K562 (cell line): ENCODE measurements around the gene TTC31. TPM values are rescaled to one million over a fixed set of nuclear protein-coding genes. Genes with fewer than 3 reads are reported as not detected.
A peak's percentile ranks its signal among the peaks of the same experiment; 100 is the strongest.

Source experiments
- ATAC-seq: fragments of 200-7000 bp; cut with Tn5 transposase; 3 replicates; pipeline ENCODE4 v1.9.1; 2020; ENCODE audit warnings: moderate library complexity
- BruUV-seq: library from RNA; stranded (reverse); fragments of 400-500 nt; replicated peaks from 2 replicates; lab custom pipeline; 2021; lab: Mats Ljungman, UMichigan
- CTCF ChIA-PET: fragments of 300-600 bp; formaldehyde crosslinking; extraction: SDS; loops from one replicate; lab custom pipeline; 2021; ENCODE audit warnings: low intra/inter-chr PET ratio; lab: Yijun Ruan, JAX
- POLR2A ChIA-PET: fragments of 300-600, 350-650 bp; sonication (Branson Sonifier 250); formaldehyde crosslinking; extraction: SDS; loops from one replicate; lab custom pipeline; 2021; ENCODE audit warnings: antibody characterized with exemption, inconsistent platforms; lab: Yijun Ruan, JAX
- DNase-seq, 4 experiments: peaks; one replicate each; pipeline versions ENCODE4 v3.0.0 to v3.0.0-alpha.2; 2011 to 2018; ENCODE audit warnings: low spot score in 3 of 4, mixed read lengths in 3 of 4; ENCODE audit errors: extremely low read depth in 1 of 4
- FAIRE-seq: peaks from 2 replicates; lab custom pipeline; 2011; peaks lifted over from hg19 to GRCh38; lab: Jason Lieb, UNC
- H2AFZ ChIP-seq: 2 replicates; pipeline ENCODE4 v1.6.0; 2011; ENCODE audit warnings: low read depth, low read length, control low read depth, inconsistent platforms
- H3K27ac ChIP-seq: fragments of 200-600 bp; 3 replicates; pipeline ENCODE4 v1.8.0; 2011; ENCODE audit warnings: low read depth, mild to moderate bottlenecking, control low read depth, inconsistent platforms, low read length, moderate library complexity, mixed read lengths; ENCODE audit errors: extremely low read depth
- H3K27me3 ChIP-seq, 2 experiments: fragments of 300-600 bp in 1 of 2; 2 replicates in 1 of 2; 3 replicates in 1 of 2; pipeline versions ENCODE4 v1.6.0 to v1.8.0; 2011; ENCODE audit warnings: inconsistent platforms in 2 of 2, low read length in 2 of 2, mild to moderate bottlenecking in 1 of 2, mixed read lengths in 1 of 2, moderate library complexity in 1 of 2; ENCODE audit not compliant: control insufficient read depth in 2 of 2, insufficient read depth in 2 of 2
- H3K36me3 ChIP-seq: fragments of 300-600 bp; 3 replicates; pipeline ENCODE4 v1.8.0; 2011; ENCODE audit warnings: mild to moderate bottlenecking, low read length, inconsistent platforms; ENCODE audit not compliant: control insufficient read depth, insufficient read depth
- H3K4me1 ChIP-seq, 2 experiments: fragments of 200-600 bp in 1 of 2; replicated peaks in 1 of 2; 2 replicates in 1 of 2; 3 replicates in 1 of 2; pipeline versions ENCODE4 v1.5.1 to v1.8.0; 2011; ENCODE audit warnings: inconsistent platforms in 2 of 2, low read length in 2 of 2, mild to moderate bottlenecking in 1 of 2, mixed read lengths in 1 of 2, moderate library complexity in 1 of 2; ENCODE audit not compliant: control insufficient read depth in 2 of 2, insufficient read depth in 2 of 2
- H3K4me2 ChIP-seq: 2 replicates; pipeline ENCODE4 v1.6.1; 2011; ENCODE audit warnings: low read length, control low read depth, inconsistent platforms, mixed read lengths; ENCODE audit not compliant: insufficient read depth
- H3K4me3 ChIP-seq: fragments of 200-600 bp; sonication (generic), shearing (Covaris generic); 2 replicates; pipeline ENCODE4 v1.5.1; 2016; ENCODE audit warnings: control low read depth, inconsistent platforms
- H3K79me2 ChIP-seq: fragments of 200-600 bp; 3 replicates; pipeline ENCODE4 v1.8.0; 2011; ENCODE audit warnings: low read length, inconsistent platforms; ENCODE audit not compliant: control insufficient read depth, insufficient read depth
- H3K9ac ChIP-seq, 2 experiments: 2 replicates each; pipeline versions ENCODE4 v1.6.0 to v1.6.1; 2011; ENCODE audit warnings: low read depth in 2 of 2, low read length in 2 of 2, control low read depth in 1 of 2, inconsistent platforms in 1 of 2, mild to moderate bottlenecking in 1 of 2, mixed read lengths in 1 of 2; ENCODE audit not compliant: insufficient read depth in 1 of 2
- H3K9me1 ChIP-seq: one replicate; pipeline ENCODE4 v1.6.0; 2011; ENCODE audit warnings: inconsistent platforms, mild to moderate bottlenecking, low read length, moderate library complexity; ENCODE audit not compliant: control insufficient read depth, insufficient read depth
- H3K9me3 ChIP-seq: replicated peaks from 2 replicates; pipeline ENCODE4 v1.5.1; 2011; ENCODE audit warnings: low read depth, low read length, inconsistent platforms; ENCODE audit not compliant: control insufficient read depth, insufficient read depth
- H4K20me1 ChIP-seq: replicated peaks from 2 replicates; pipeline ENCODE4 v1.6.1; 2011; ENCODE audit warnings: low read length, inconsistent platforms, mixed read lengths; ENCODE audit not compliant: control insufficient read depth, insufficient read depth
- FOXP4 ChIP-seq: sonication (generic); formaldehyde crosslinking; IDR thresholded peaks from 2 replicates; pipeline ENCODE4 v1.8.0; 2022; ENCODE audit warnings: mild to moderate bottlenecking, missing genetic modification reagents, borderline replicate concordance
- MIER1 ChIP-seq: fragments of 450-650 bp; IDR thresholded peaks from 2 replicates; pipeline ENCODE4 v1.6.1; 2016; ENCODE audit warnings: antibody characterized with exemption, mild to moderate bottlenecking, low read depth
- REST ChIP-seq, 2 experiments: fragments of 450-650 bp; formaldehyde crosslinking in 1 of 2; IDR thresholded peaks; 2 replicates each; pipeline versions ENCODE4 v1.4.0 to v1.6.1; 2014 to 2020; ENCODE audit warnings: mild to moderate bottlenecking in 2 of 2, borderline replicate concordance in 1 of 2, low read depth in 1 of 2
- SMARCE1 ChIP-seq: fragments of 450-650 bp; IDR thresholded peaks from 2 replicates; pipeline ENCODE4 v1.7.1; 2016; ENCODE audit warnings: mild to moderate bottlenecking
- SMC3 ChIP-seq: conservative IDR thresholded peaks from 2 replicates; pipeline ENCODE4 v1.6.1; 2011; ENCODE audit warnings: low read depth, low read length, improper control_type of control experiment; ENCODE audit not compliant: insufficient read depth
- SP1 ChIP-seq: sonication (generic); formaldehyde crosslinking; IDR thresholded peaks from 2 replicates; pipeline ENCODE4 v1.8.1; 2022; ENCODE audit warnings: mild to moderate bottlenecking, missing genetic modification reagents
- XRCC3 ChIP-seq: fragments of 450-650 bp; IDR thresholded peaks from 2 replicates; pipeline ENCODE4 v1.6.1; 2017; ENCODE audit warnings: mild to moderate bottlenecking, moderate library complexity
- ZNF212 ChIP-seq: fragments of 450-650 bp; formaldehyde crosslinking; IDR thresholded peaks from 2 replicates; pipeline ENCODE4 v1.4.0; 2020; ENCODE audit warnings: mild to moderate bottlenecking
- WGBS: fragments of 100-300 bp; shearing (Covaris generic); methylation state at CpG from one replicate; pipeline ENCODE4 v1.1.6; 2016; ENCODE audit warnings: low coverage, mixed read lengths; ENCODE audit not compliant: insufficient coverage; ENCODE audit errors: missing lambda C conversion rate; 5-methylcytosine and 5-hydroxymethylcytosine counted together
- in situ Hi-C: fragments of 300-500 bp; cut with MboI; formaldehyde crosslinking; loops from 4 replicates; pipeline ENCODE4 v1.15.0; 2018; ENCODE audit warnings: inconsistent platforms, mixed read lengths
- intact Hi-C: fragments of 100-400 bp; cut with micrococcal nuclease; formaldehyde crosslinking; loops from 2 replicates; pipeline ENCODE4 v1.14.2; 2022
- polyA plus RNA-seq, 8 experiments: library from polyadenylated mRNA; depleted of rRNA in 4 of 8; stranded (reverse) in 5 of 8; unstranded in 3 of 8; fragments of >200 nt; fragmentation: Nextera tagmentation in 2 of 8; fragmentation: Illumina TruSeq in 1 of 8; extraction: Ambion mirVana in 2 of 8; extraction: Trizol in 1 of 8; gene quantifications; 2 replicates each; pipeline versions ENCODE4 v1.2.1 to v1.2.3, GENCODE V29; 2011 to 2014; ENCODE audit warnings: inconsistent platforms in 1 of 8, missing spikeins in 1 of 8
- total RNA-seq, 7 experiments: library from RNA; depleted of rRNA in 6 of 7; stranded (reverse); fragments of >200 nt in 6 of 7; fragmentation: Illumina TruSeq in 2 of 7; extraction: Trizol in 2 of 7; gene quantifications; 2 replicates each; pipeline versions ENCODE4 v1.2.1 to v1.2.3, GENCODE V29; 2011 to 2021; ENCODE audit warnings: low replicate concordance in 1 of 7
- TF ChIP-seq, protein P1 (sequence below), 3 experiments: IDR thresholded peaks in 2 of 3; conservative IDR thresholded peaks in 1 of 3; 2 replicates each; pipeline ENCODE4 v1.5.1; 2011 to 2012; ENCODE audit warnings: low read length in 3 of 3, mild to moderate bottlenecking in 3 of 3, control low read depth in 2 of 3, improper control_type of control experiment in 1 of 3, inconsistent platforms in 1 of 3, low read depth in 1 of 3, mixed read lengths in 1 of 3, moderate library complexity in 1 of 3; ENCODE audit not compliant: insufficient read depth in 2 of 3

TTC31 gene
- total and polyA plus RNA-seq, 9 of the 15 experiments (the other 6 are each of a cell fraction or from before 2014, with no cell fraction given): 4.7 to 30.5 (median 15.9) TPM

DNA sequence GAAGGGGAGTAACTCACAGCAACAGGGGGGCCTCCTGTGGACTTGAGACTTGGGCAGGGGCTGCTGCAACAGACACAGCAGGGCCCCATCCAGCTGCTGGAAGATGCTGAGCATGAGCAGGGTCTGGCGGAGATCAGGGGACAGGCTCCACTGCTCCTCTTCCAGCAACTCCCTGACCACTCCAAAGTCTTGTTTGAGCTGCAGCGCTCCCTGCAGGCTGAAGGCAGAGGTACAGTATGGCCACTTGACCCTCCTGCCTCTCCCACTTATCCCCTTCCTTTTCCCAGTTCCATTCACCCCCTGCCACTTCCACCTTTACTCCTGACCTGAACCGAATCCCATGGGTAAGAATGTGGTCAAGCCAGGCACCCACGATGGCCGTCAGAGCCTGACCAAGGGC lies 8.0 kb upstream of the TTC31 start:
- ATAC-seq (peak; percentile 40), FAIRE-seq (no peak), DNase-seq (peak in 2 of 4 experiments; percentile 29 to 43)
- H3K4me1 ChIP-seq: peaks cover 11 to 16% of the 10 kb centered on the region in 2 experiments; a peak in 3 of 5 replicates
- H3K79me2 ChIP-seq: peaks cover 13% of the 10 kb centered on the region; the same call in 2 of the 3 replicates
- ChIA-PET POLR2A (interaction anchor here (0.6 to 1.1 kb wide), 5 partner anchors 26 to 139 kb away, joined by 3 to 4 read pairs (median 3); no protein-coding TSS in a partner anchor), CTCF (interaction anchor here (0.6 kb wide), 1 partner anchor 58 kb away, joined by 3 read pairs; no protein-coding TSS in a partner anchor)
- no TSS peak for BruUV-seq
- in situ Hi-C loops: no loop called here
- H2AFZ ChIP-seq: no peak overlapping the region
- H3K9me3 ChIP-seq: no peaks in the 10 kb centered on the region
- no peaks in the 10 kb centered on the region for H3K27me3 ChIP-seq
- H4K20me1 ChIP-seq: no peaks in the 10 kb centered on the region
- H3K4me3 ChIP-seq: no peak overlapping the region
- intact Hi-C loops: loop anchor here (2.0 to 5.0 kb wide), 2 partner anchors 78 to 142 kb away; no protein-coding TSS in a partner anchor
- no peak overlapping the region for H3K27ac ChIP-seq
- peaks cover 4% of the 10 kb centered on the region for H3K9me1 ChIP-seq
- no peak overlapping the region for H3K9ac ChIP-seq
- H3K36me3 ChIP-seq: peaks cover 27% of the 10 kb centered on the region
- 77% methylated on average over 4 of the region's 5 CpGs for WGBS
- no peak overlapping the region for H3K4me2 ChIP-seq
- TF ChIP-seq XRCC3 (no peak), FOXP4 (no peak), REST (IDR thresholded peaks at IDR 0.05; ENCODE audit: borderline replicate concordance) (0 out of 2 replicates have a peak, but pooled peaks have one; percentile 12), REST (CRISPR knock-in tag; IDR thresholded peaks at IDR 0.05; ENCODE audit: low read depth) (no peak), SP1 (CRISPR knock-in tag) (no peak), SMC3 (0 out of 2 replicates have a peak, but pooled peaks have one; percentile 9), ZNF212 (CRISPR knock-in tag) (no peak), MIER1 (no peak), SMARCE1 (no peak)
- TF ChIP-seq, protein P1, sequence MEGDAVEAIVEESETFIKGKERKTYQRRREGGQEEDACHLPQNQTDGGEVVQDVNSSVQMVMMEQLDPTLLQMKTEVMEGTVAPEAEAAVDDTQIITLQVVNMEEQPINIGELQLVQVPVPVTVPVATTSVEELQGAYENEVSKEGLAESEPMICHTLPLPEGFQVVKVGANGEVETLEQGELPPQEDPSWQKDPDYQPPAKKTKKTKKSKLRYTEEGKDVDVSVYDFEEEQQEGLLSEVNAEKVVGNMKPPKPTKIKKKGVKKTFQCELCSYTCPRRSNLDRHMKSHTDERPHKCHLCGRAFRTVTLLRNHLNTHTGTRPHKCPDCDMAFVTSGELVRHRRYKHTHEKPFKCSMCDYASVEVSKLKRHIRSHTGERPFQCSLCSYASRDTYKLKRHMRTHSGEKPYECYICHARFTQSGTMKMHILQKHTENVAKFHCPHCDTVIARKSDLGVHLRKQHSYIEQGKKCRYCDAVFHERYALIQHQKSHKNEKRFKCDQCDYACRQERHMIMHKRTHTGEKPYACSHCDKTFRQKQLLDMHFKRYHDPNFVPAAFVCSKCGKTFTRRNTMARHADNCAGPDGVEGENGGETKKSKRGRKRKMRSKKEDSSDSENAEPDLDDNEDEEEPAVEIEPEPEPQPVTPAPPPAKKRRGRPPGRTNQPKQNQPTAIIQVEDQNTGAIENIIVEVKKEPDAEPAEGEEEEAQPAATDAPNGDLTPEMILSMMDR (IDR thresholded peaks at IDR 0.05 in 2 of 3, conservative IDR thresholded peaks at IDR 0.05 in 1 of 3; ENCODE audit: insufficient read depth in 2 of 3, low read depth in 1 of 3, low read length in 3 of 3): peak; percentile 49 to 72 (median 52); a peak in 5 of 6 replicates
